GM19099 (cell line): ENCODE measurements around the gene CFAP61.

Experiments
- POLR2A ChIP-seq: IDR thresholded peaks from 3 replicates; pipeline ENCODE4 v1.6.1; 2011; ENCODE audit warnings: low read depth; ENCODE audit not compliant: insufficient read length; ENCODE audit errors: extremely low read depth

CFAP61 gene

DNA sequence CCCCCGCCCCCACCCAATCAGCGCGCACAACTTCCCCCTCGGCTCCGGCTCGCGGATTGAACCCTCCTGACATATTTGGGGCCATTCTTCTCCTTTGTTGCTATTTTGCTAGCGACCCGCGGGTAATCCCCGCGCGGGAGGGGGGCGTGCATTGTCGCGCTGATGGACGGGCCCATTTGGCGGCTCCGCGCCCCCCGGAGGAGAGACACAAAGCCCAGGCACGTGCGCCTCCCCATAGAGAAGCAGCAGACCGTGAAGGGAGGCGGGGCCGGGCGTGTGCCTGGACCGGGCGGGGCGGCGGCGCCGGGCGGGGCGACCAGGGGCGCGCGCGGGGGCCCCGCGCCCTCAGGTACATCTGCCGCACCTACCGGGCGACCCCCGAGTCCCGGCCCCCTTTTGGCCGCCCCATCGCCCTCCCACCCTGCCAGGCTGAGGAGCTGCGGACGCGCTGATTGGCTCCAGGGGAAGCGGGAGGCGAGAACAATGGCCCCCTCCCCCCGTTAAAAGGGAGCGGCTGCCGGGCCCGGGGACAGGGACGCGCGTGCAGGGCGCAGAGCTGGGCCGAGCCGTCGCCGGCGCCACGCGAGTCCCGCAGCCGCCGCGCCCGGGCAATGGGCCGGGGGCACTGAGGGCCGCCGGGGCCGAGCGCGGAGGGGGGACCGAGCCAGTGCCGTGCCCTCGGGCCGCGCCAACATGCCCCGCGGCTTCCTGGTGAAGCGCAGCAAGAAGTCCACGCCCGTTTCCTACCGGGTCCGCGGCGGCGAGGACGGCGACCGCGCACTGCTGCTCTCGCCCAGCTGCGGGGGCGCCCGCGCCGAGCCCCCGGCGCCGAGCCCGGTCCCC is 315.5 kb downstream of the CFAP61 start, which contains the start of gene INSM1:
TSS of gene INSM1 (plus strand) at position 530 of the 843 bp plus-strand sequence. CDS start at position 694, 164 bp downstream.
- no peak for TF ChIP-seq POLR2A

DNA sequence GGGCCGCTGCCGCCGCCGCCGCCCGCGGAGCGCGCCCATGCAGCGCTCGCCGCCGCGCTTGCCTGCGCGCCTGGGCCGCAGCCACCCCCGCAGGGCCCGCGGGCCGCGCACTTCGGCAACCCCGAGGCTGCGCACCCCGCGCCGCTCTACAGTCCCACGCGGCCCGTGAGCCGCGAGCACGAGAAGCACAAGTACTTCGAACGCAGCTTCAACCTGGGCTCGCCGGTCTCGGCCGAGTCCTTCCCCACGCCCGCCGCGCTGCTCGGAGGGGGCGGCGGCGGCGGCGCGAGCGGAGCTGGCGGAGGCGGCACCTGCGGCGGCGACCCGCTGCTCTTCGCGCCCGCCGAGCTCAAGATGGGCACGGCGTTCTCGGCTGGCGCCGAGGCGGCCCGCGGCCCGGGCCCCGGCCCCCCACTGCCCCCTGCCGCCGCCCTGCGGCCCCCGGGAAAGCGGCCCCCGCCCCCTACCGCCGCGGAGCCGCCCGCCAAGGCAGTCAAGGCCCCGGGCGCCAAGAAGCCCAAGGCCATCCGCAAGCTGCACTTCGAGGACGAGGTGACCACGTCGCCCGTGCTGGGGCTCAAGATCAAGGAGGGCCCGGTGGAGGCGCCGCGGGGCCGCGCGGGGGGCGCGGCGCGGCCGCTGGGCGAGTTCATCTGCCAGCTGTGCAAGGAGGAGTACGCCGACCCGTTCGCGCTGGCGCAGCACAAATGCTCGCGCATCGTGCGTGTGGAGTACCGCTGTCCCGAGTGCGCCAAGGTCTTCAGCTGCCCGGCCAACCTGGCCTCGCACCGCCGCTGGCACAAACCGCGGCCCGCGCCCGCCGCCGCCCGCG is 316.3 kb downstream of the CFAP61 start:
- TF ChIP-seq POLR2A: no peak

DNA sequence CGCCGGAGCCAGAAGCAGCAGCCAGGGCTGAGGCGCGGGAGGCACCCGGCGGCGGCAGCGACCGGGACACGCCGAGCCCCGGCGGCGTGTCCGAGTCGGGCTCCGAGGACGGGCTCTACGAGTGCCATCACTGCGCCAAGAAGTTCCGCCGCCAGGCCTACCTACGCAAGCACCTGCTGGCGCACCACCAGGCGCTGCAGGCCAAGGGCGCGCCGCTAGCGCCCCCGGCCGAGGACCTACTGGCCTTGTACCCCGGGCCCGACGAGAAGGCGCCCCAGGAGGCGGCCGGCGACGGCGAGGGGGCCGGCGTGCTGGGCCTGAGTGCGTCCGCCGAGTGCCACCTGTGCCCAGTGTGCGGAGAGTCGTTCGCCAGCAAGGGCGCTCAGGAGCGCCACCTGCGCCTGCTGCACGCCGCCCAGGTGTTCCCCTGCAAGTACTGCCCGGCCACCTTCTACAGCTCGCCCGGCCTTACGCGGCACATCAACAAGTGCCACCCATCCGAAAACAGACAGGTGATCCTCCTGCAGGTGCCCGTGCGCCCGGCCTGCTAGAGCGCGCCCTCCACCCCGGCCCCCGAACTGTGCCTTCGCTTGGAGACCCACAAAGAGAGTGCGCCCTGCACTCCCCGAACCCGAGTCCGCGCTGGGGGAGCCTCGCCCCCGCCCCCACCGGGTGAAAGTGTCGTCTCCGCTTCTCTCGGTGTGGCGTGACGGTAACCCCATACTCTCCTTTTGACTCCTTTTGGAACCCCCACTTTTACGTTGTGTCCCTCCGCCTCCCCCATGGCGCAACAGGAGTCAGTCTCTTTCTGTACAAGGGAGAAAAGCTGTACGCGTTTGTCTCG is 317.1 kb downstream of the CFAP61 start:
- TF ChIP-seq POLR2A: no peak

- TF ChIP-seq POLR2A: no peak
These were observed 317.8 kb downstream of the CFAP61 start for GRCh38 chr20:20370094-20370575.

DNA sequence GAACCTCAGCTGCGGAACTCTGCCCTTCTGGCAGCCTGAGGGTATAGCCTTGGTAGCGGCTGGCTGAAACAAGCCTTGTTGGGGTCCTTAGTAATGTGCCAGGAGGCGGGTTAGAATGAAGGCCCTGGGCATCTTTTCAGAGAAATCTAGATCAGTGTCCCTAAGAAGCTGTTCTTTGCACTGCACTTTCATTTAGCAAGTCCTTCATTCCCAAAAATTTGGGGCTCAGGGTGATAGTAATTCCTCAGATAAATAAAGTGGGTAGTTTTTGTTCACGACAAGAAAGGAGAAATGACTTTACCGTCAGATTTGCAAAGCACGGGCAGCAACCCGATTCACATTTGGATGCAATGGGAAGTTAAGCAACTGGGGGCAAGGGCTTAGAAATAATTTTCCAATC is 318.8 kb downstream of the CFAP61 start:
- no peak for TF ChIP-seq POLR2A

GRCh38 chr20:20371681-20372080 is 319.3 kb downstream of the CFAP61 start:
- TF ChIP-seq POLR2A: no peak

GRCh38 chr20:20373091-20373571 is 320.8 kb downstream of the CFAP61 start:
- no peak for TF ChIP-seq POLR2A

DNA sequence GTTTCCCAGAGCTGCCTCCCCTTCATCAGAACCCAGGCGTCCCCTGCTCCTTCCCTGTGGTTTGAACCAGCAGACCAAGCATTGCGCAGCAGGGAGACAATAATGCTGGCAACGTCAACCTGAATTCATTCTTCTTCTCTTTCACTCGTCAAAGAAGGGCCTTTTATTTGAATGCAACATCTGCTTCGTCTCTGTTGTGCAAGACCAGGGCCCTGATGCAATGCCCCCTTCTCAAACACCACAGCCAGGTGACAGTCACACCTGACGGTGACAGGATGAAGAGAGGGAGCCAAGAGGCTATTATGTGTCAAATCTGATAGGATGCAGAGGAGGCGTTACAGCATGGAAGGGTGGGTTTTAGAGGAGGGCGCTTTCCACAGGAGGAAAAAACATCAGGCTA is 323.5 kb downstream of the CFAP61 start:
- TF ChIP-seq POLR2A: no peak

GRCh38 chr20:20386192-20386591 is 333.9 kb downstream of the CFAP61 start:
- TF ChIP-seq POLR2A: no peak

DNA sequence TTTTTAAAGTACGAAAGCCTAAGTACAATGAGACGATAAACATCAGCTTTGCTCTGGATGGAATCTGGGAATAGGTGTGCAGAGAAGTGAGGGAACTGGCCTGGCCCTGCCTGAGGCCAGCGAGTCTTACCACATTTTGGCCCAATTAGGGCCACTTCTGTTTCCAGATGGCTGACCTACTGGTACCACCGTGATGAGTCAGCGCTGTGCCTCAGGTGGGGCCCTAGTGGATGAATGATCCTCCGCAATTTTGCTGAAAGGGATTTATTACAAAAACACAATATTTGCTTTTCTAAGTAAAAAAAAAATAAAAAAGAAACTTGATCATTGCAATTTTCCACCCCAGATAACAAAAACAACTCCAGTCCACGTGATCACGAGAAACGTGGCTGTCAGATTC is 338.1 kb downstream of the CFAP61 start:
- no peak for TF ChIP-seq POLR2A

DNA sequence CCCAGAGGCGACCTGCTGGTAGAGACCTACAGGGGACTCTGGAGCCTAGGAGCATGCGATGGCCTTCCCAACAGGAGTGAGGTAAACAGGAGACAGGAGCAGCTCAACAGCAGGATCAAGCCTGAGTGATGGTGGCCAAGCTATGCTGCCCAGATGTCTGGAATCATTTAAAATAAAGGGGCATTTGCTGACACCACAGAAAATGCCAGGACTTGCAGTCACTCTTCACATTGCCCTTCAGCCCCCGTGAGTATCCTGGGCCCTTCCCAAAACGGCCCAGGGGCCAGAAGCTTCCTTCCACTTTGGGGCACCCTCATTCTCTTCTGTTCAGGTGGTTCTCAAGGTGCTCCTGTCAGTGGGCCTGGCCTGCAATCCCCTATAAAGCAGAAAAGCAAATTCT is 338.8 kb downstream of the CFAP61 start:
- TF ChIP-seq POLR2A: no peak

DNA sequence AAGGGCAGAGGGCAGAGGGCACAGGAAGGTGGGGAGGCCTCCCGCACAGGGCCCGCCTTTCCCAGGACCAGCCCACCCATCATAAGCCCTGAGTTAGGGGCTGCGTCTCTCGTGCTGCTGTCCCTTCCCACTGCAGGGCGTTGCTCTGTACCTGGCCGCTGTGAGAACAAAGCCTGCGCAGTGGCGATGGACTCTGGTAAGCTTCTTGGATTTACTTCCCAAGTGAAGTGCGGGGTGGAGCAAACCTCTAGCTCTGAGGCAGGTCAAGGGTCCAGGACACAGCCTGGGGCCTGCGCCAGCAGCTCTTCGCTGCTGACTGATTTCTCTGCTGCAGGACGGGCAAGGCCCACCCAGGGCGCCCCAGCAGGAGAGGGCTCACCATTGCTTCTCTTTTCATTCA is 339.4 kb downstream of the CFAP61 start:
- no peak for TF ChIP-seq POLR2A

GRCh38 chr20:20393207-20394120 is 341.1 kb downstream of the CFAP61 start:
- no peak for TF ChIP-seq POLR2A

DNA sequence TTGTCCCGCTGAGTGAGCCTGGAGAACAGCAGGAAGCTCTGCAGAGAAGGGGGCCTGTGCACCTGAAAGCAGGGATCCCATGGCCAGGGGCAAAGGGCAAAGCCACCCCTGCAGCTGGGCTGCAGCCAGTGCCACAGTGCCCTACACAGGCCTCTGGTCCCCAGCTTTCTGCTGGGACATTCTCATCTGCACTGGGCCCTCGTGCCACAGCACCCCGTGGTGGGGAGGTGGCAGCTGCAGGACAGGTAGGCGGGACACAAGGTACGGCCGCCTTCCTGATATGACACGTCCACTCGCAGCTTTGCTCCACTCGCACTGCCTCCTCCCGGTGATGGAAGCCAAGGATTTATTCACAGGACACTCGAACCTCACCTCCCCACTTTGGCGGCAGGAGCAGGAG is 342.8 kb downstream of the CFAP61 start:
- TF ChIP-seq POLR2A: no peak

- TF ChIP-seq POLR2A: no peak
These were observed 343.7 kb downstream of the CFAP61 start for GRCh38 chr20:20395903-20396568.
